HepG2 (cell line): ENCODE data around the gene IGF2BP1. TPM values are rescaled to one million over a fixed set of nuclear protein-coding genes. Genes with fewer than 3 reads are reported as not detected.
A peak's percentile ranks its signal among the peaks of the same experiment; 100 is the strongest.

Experiments
- AHDC1 ChIP-seq: sonication (generic); formaldehyde crosslinking; IDR thresholded peaks from 2 replicates; pipeline ENCODE4 v1.5.1; 2020; ENCODE audit warnings: mild to moderate bottlenecking, missing genetic modification reagents, borderline replicate concordance
- ARID2 ChIP-seq: sonication (generic); formaldehyde crosslinking; IDR thresholded peaks from 2 replicates; pipeline ENCODE4 v1.8.1; 2022; ENCODE audit warnings: mild to moderate bottlenecking, missing genetic modification reagents, borderline replicate concordance
- EZH2 ChIP-seq: conservative IDR thresholded peaks from 2 replicates; pipeline ENCODE4 v1.6.1; 2012; ENCODE audit warnings: mild to moderate bottlenecking, low read depth, low read length, moderate library complexity
- MAZ ChIP-seq, 2 experiments: sonication (generic) in 1 of 2; formaldehyde crosslinking in 1 of 2; IDR thresholded peaks; 2 replicates each; pipeline versions ENCODE4 v1.5.0 to v1.6.1; 2012 to 2020; ENCODE audit warnings: low read depth in 2 of 2, mild to moderate bottlenecking in 2 of 2, borderline replicate concordance in 1 of 2, improper control_type of control experiment in 1 of 2, low read length in 1 of 2, missing genetic modification reagents in 1 of 2, moderate library complexity in 1 of 2
- RNF2 ChIP-seq: fragments of 450-650 bp; conservative IDR thresholded peaks from 2 replicates; pipeline ENCODE4 v1.6.1; 2016; ENCODE audit warnings: low read depth
- SMARCC2 ChIP-seq: fragments of 450-650 bp; IDR thresholded peaks from 2 replicates; pipeline ENCODE4 v1.6.1; 2017; ENCODE audit warnings: antibody characterized with exemption, mild to moderate bottlenecking
- TCF12 ChIP-seq, 2 experiments: fragments of 450-650 bp in 1 of 2; sonication (generic) in 1 of 2; formaldehyde crosslinking in 1 of 2; IDR thresholded peaks; 2 replicates each; pipeline versions ENCODE4 v1.6.1 to v1.8.0; 2017 to 2022; ENCODE audit warnings: antibody characterized with exemption in 1 of 2, mild to moderate bottlenecking in 1 of 2, missing genetic modification reagents in 1 of 2, moderate library complexity in 1 of 2
- TOPORS ChIP-seq: sonication (generic); formaldehyde crosslinking; IDR thresholded peaks from 2 replicates; pipeline ENCODE4 v1.8.0; 2023; ENCODE audit warnings: mild to moderate bottlenecking, missing genetic modification reagents
- ZNF672 ChIP-seq: sonication (generic); formaldehyde crosslinking; IDR thresholded peaks from 2 replicates; pipeline ENCODE4 v1.8.1; 2022; ENCODE audit warnings: missing genetic modification reagents
- polyA plus RNA-seq, 8 experiments: library from polyadenylated mRNA; depleted of rRNA in 3 of 8; stranded (reverse) in 7 of 8; unstranded in 1 of 8; fragments of >200 nt; fragmentation: Illumina TruSeq in 4 of 8; extraction: Trizol in 4 of 8; gene quantifications; 2 replicates each; pipeline versions ENCODE4 v1.2.1 to v1.2.3, GENCODE V29; 2011 to 2016; ENCODE audit warnings: low read depth in 4 of 8, missing spikeins in 1 of 8, mixed read lengths in 1 of 8; ENCODE audit not compliant: insufficient read depth in 1 of 8
- total RNA-seq, 5 experiments: library from RNA; depleted of rRNA; stranded (reverse); fragments of >200 nt; fragmentation: Illumina TruSeq; extraction: Trizol; gene quantifications; 2 replicates each; pipeline ENCODE4 v1.2.3, GENCODE V29; 2016; ENCODE audit warnings: low read depth in 1 of 5

The IGF2BP1 gene
- total and polyA plus RNA-seq, 2 of the 13 experiments (the other 11 are each of a cell fraction or from before 2014, with no cell fraction given) = 29.7 to 75.1 TPM

GRCh38 chr17:48995974-48996721, 1.0 kb upstream of the IGF2BP1 start (continued):
- peak; percentile 33; the same call in 1 of the 2 replicates for TF ChIP-seq AHDC1 (CRISPR knock-in tag)
- TF ChIP-seq TCF12 (IDR thresholded peaks at IDR 0.05) = no peak
- peak; percentile 11; the same call in 1 of the 2 replicates for TF ChIP-seq TCF12 (CRISPR knock-in tag; IDR thresholded peaks at IDR 0.05)
- TF ChIP-seq ZNF672 (CRISPR knock-in tag) = no peak
- no peak for TF ChIP-seq RNF2
- peak; percentile 88; the same call in 1 of the 2 replicates for TF ChIP-seq ARID2
- TF ChIP-seq EZH2 = no peak
- peak; percentile 84 for TF ChIP-seq MAZ (IDR thresholded peaks at IDR 0.05; ENCODE audit: borderline replicate concordance, low read depth, low read length)
- peak; percentile 89 for TF ChIP-seq MAZ (CRISPR knock-in tag; IDR thresholded peaks at IDR 0.05; ENCODE audit: low read depth)
- TF ChIP-seq SMARCC2 = no peak
- TF ChIP-seq TOPORS (CRISPR knock-in tag) = 0 out of 2 replicates have a peak, but pooled peaks have one; percentile 28
